SK-N-SH (cell line): ENCODE data around the gene C1QTNF9. TPM values are rescaled to one million over a fixed set of nuclear protein-coding genes. Genes with fewer than 3 reads are reported as not detected.
"Not testable (repeated sequence)": the region's sequence is repeated elsewhere in the genome, so short reads cannot be mapped to it uniquely, and the experiment has no call there.

Experiments
- CTCF ChIA-PET: fragments of 300-600, 350-600 bp; formaldehyde crosslinking; extraction: SDS; loops from one replicate; lab custom pipeline; 2021; lab: Yijun Ruan, JAX
- POLR2A ChIA-PET: fragments of 350-600 bp; sonication (Branson Sonifier 250); formaldehyde crosslinking; extraction: SDS; loops from one replicate; lab custom pipeline; 2020; ENCODE audit warnings: antibody characterized with exemption, inconsistent platforms; lab: Yijun Ruan, JAX
- DNase-seq: peaks from one replicate; pipeline ENCODE4 v3.0.0; 2012
- H2AFZ ChIP-seq: fragments of 200-600 bp; sonication (generic); 2 replicates; pipeline ENCODE4 v1.8.1; 2016; ENCODE audit warnings: antibody characterized with exemption, mild to moderate bottlenecking, low read depth
- H3F3A ChIP-seq: fragments of 200-600 bp; sonication (generic); replicated peaks from 2 replicates; pipeline ENCODE3; 2016; ENCODE audit warnings: antibody characterized with exemption, mild to moderate bottlenecking; ENCODE audit not compliant: insufficient read depth
- H3K27ac ChIP-seq, 2 experiments: fragments of 200-500 bp in 1 of 2; fragments of 200-600 bp in 1 of 2; sonication (Bioruptor generic) in 1 of 2; sonication (generic), shearing (Covaris generic) in 1 of 2; 2 replicates each; pipeline versions ENCODE4 v1.5.1 to v1.6.1; 2014 to 2016; ENCODE audit warnings: low read depth in 2 of 2, inconsistent platforms in 1 of 2, low read length in 1 of 2, mild to moderate bottlenecking in 1 of 2, mixed read lengths in 1 of 2
- H3K27me3 ChIP-seq: fragments of 200-600 bp; sonication (generic), shearing (Covaris generic); 2 replicates; pipeline ENCODE4 v1.6.1; 2016; ENCODE audit warnings: mixed run types; ENCODE audit not compliant: insufficient read depth
- H3K36me3 ChIP-seq, 2 experiments: fragments of 200-500 bp in 1 of 2; fragments of 200-600 bp in 1 of 2; sonication (Bioruptor generic) in 1 of 2; sonication (generic) in 1 of 2; replicated peaks in 1 of 2; 2 replicates each; pipeline versions ENCODE3 to v1.5.1; 2014 to 2016; ENCODE audit warnings: low read length in 1 of 2, mild to moderate bottlenecking in 1 of 2; ENCODE audit not compliant: insufficient read depth in 2 of 2, control insufficient read depth in 1 of 2
- H3K4me1 ChIP-seq, 2 experiments: fragments of 200-500 bp in 1 of 2; fragments of 200-600 bp in 1 of 2; sonication (Bioruptor generic) in 1 of 2; sonication (generic), shearing (Covaris generic) in 1 of 2; 2 replicates each; pipeline versions ENCODE4 v1.5.1 to v1.6.1; 2014 to 2016; ENCODE audit warnings: low read depth in 1 of 2, low read length in 1 of 2, mixed run types in 1 of 2; ENCODE audit not compliant: insufficient read depth in 2 of 2, control insufficient read depth in 1 of 2
- H3K4me2 ChIP-seq: fragments of 200-600 bp; sonication (generic), shearing (Covaris generic); 2 replicates; pipeline ENCODE4 v1.6.1; 2017; ENCODE audit warnings: mixed run types
- H3K4me3 ChIP-seq, 2 experiments: fragments of 200-500 bp in 1 of 2; fragments of 200-600 bp in 1 of 2; sonication (Bioruptor generic) in 1 of 2; sonication (generic), shearing (Covaris generic) in 1 of 2; 2 replicates each; pipeline versions ENCODE4 v1.5.1 to v1.8.1; 2014 to 2016; ENCODE audit warnings: low read depth in 2 of 2, inconsistent platforms in 1 of 2, low read length in 1 of 2, mild to moderate bottlenecking in 1 of 2, mixed read lengths in 1 of 2, moderate library complexity in 1 of 2
- H3K79me2 ChIP-seq: fragments of 200-600 bp; sonication (generic); 2 replicates; pipeline ENCODE4 v1.8.1; 2017; ENCODE audit warnings: mild to moderate bottlenecking; ENCODE audit not compliant: insufficient read depth
- H3K9ac ChIP-seq: fragments of 200-600 bp; sonication (generic); 2 replicates; pipeline ENCODE4 v1.6.1; 2017; ENCODE audit warnings: mixed run types
- H3K9me2 ChIP-seq: fragments of 200-600 bp; sonication (generic); 2 replicates; pipeline ENCODE4 v1.6.1; 2017; ENCODE audit warnings: mixed run types
- H3K9me3 ChIP-seq: fragments of 200-600 bp; sonication (generic); 2 replicates; pipeline ENCODE4 v1.6.1; 2017; ENCODE audit warnings: mixed run types, mild to moderate bottlenecking, moderate library complexity
- H4K20me1 ChIP-seq: fragments of 200-600 bp; sonication (generic); 2 replicates; pipeline ENCODE4 v1.6.1; 2017; ENCODE audit warnings: mild to moderate bottlenecking, mixed run types; ENCODE audit not compliant: insufficient read depth
- EP300 ChIP-seq, 2 experiments: IDR thresholded peaks; 2 replicates each; pipeline versions ENCODE4 v1.4.0 to v1.6.1; 2012; ENCODE audit warnings: borderline replicate concordance in 1 of 2, low read depth in 1 of 2, low read length in 1 of 2
- GATA2 ChIP-seq: sonication (generic); formaldehyde crosslinking; IDR thresholded peaks from 2 replicates; pipeline ENCODE4 v1.5.0; 2020; ENCODE audit warnings: mild to moderate bottlenecking, missing genetic modification reagents
- POLR2AphosphoS5 ChIP-seq: IDR thresholded peaks from 2 replicates; pipeline ENCODE4 v1.6.1; 2012; ENCODE audit warnings: low read depth, low read length
- RCOR1 ChIP-seq: fragments of 150-350 bp; IDR thresholded peaks from 2 replicates; pipeline ENCODE4 v1.6.1; 2017; ENCODE audit warnings: antibody characterized with exemption, low read length
- REST ChIP-seq: IDR thresholded peaks from 2 replicates; pipeline ENCODE4 v1.6.1; 2012; ENCODE audit warnings: mild to moderate bottlenecking, low read depth, low read length, moderate library complexity
- SMC3 ChIP-seq: IDR thresholded peaks from 2 replicates; pipeline ENCODE4 v1.6.1; 2012; ENCODE audit warnings: low read depth, low read length, improper control_type of control experiment
- TCF12 ChIP-seq: IDR thresholded peaks from 2 replicates; pipeline ENCODE4 v1.4.0; 2012
- TEAD4 ChIP-seq: IDR thresholded peaks from 2 replicates; pipeline ENCODE4 v1.4.0; 2012; ENCODE audit warnings: mild to moderate bottlenecking, borderline replicate concordance; ENCODE audit not compliant: insufficient read depth
- USF1 ChIP-seq: IDR thresholded peaks from 2 replicates; pipeline ENCODE4 v1.4.0; 2012; ENCODE audit warnings: low read depth, borderline replicate concordance
- YY1 ChIP-seq: IDR thresholded peaks from 2 replicates; pipeline ENCODE4 v1.4.0; 2012; ENCODE audit warnings: low read depth, mild to moderate bottlenecking
- WGBS: methylation state at CpG from one replicate; pipeline ENCODE4 v1.1.6; 2017; ENCODE audit warnings: low lambda C conversion rate; 5-methylcytosine and 5-hydroxymethylcytosine counted together
- polyA plus RNA-seq, 3 experiments: library from polyadenylated mRNA; depleted of rRNA; stranded (reverse); fragments of >200 nt; gene quantifications; 2 replicates each; pipeline ENCODE4 v1.2.3, GENCODE V29; 2012

The C1QTNF9 gene
- polyA plus RNA-seq, 1 of the 3 experiments (the other 2 are of a cell fraction) = not detected

GRCh38 chr13:24323739-24324075 is 14.3 kb downstream of the C1QTNF9 start:
- H3K4me3 ChIP-seq = no peak overlapping the region
- H3F3A ChIP-seq = no peaks in the 10 kb centered on the region
- no peaks in the 10 kb centered on the region for H4K20me1 ChIP-seq
- no peak overlapping the region for H3K9ac ChIP-seq
- TF ChIP-seq TEAD4 (no peak), SMC3 (no peak)
- DNase-seq = no peak
- WGBS = 49% methylated on average over 5 of the region's 5 CpGs
- H2AFZ ChIP-seq = no peak overlapping the region
- H3K27ac ChIP-seq = no peak overlapping the region
- no peaks in the 10 kb centered on the region for H3K9me3 ChIP-seq
- H3K27me3 ChIP-seq = no peaks in the 10 kb centered on the region
- H3K9me2 ChIP-seq = no peaks in the 10 kb centered on the region
- H3K36me3 ChIP-seq = no peaks in the 10 kb centered on the region
- H3K4me2 ChIP-seq = no peak overlapping the region
- ChIA-PET POLR2A (no interaction called here), CTCF (interaction anchor here (0.9 kb wide), 1 partner anchor 17 kb away, joined by 3 read pairs; no protein-coding TSS in a partner anchor)
- H3K79me2 ChIP-seq = no peaks in the 10 kb centered on the region
- no peaks in the 10 kb centered on the region for H3K4me1 ChIP-seq

GRCh38 chr13:24327598-24327997 is 18.2 kb downstream of the C1QTNF9 start:
- 22% methylated on average over 23 of the region's 23 CpGs for WGBS
- H3K36me3 ChIP-seq, H3K27ac ChIP-seq, POLR2A ChIA-PET, H3K79me2 ChIP-seq, H3K9me3 ChIP-seq, H3K27me3 ChIP-seq, H3K4me1 ChIP-seq, H2AFZ ChIP-seq, CTCF ChIA-PET, H4K20me1 ChIP-seq, H3K4me2 ChIP-seq, H3F3A ChIP-seq, H3K9me2 ChIP-seq, H3K9ac ChIP-seq, DNase-seq: not testable (repeated sequence)
- peak overlapping the region in 1 of 2 experiments; percentile 33; a peak in 1 of 4 replicates for H3K4me3 ChIP-seq

GRCh38 chr13:24328145-24328544 is 18.8 kb downstream of the C1QTNF9 start:
- no peaks in the 10 kb centered on the region for H3K4me1 ChIP-seq
- no peaks in the 10 kb centered on the region for H3F3A ChIP-seq
- H3K4me2 ChIP-seq = peak overlapping the region; percentile 33
- no peaks in the 10 kb centered on the region for H4K20me1 ChIP-seq
- H3K27ac ChIP-seq = no peak overlapping the region
- no peak overlapping the region for H3K9ac ChIP-seq
- 7% methylated on average over 11 of the region's 38 CpGs for WGBS
- no peaks in the 10 kb centered on the region for H3K36me3 ChIP-seq
- ChIA-PET POLR2A (no interaction called here), CTCF (no interaction called here)
- DNase-seq = peak; percentile 60
- no peaks in the 10 kb centered on the region for H3K9me2 ChIP-seq
- H2AFZ ChIP-seq = peak overlapping the region; percentile 59; the same call in 1 of the 2 replicates
- no peaks in the 10 kb centered on the region for H3K9me3 ChIP-seq
- TF ChIP-seq TCF12 (no peak), REST (no peak), POLR2AphosphoS5 (no peak), YY1 (no peak), GATA2 (CRISPR knock-in tag) (no peak), USF1 (no peak), RCOR1 (no peak), EP300 (IDR thresholded peaks at IDR 0.05; ENCODE audit: borderline replicate concordance in 1 of 2, low read depth in 1 of 2, low read length in 1 of 2) (no peak)
- no peaks in the 10 kb centered on the region for H3K79me2 ChIP-seq
- no peaks in the 10 kb centered on the region for H3K27me3 ChIP-seq
- H3K4me3 ChIP-seq = peak overlapping the region in 1 of 2 experiments; percentile 33; a peak in 2 of 4 replicates
